ENCODE data around the gene INPP5D. TPM values are rescaled to one million over a fixed set of nuclear protein-coding genes. Genes with fewer than 3 reads are reported as not detected.
"Not testable (repeated sequence)": the region's sequence is repeated elsewhere in the genome, so short reads cannot be mapped to it uniquely, and the experiment has no call there.

The INPP5D gene
- total RNA-seq, 1 experiment from 2014 or later = 17.2 TPM

- no peak for TF ChIP-seq ZNF281 (CRISPR knock-in tag; IDR thresholded peaks at IDR 0.05)
- TF ChIP-seq ZNF317 (CRISPR knock-in tag; IDR thresholded peaks at IDR 0.05; ENCODE audit: borderline replicate concordance, low read depth) = no peak
- TF ChIP-seq IRF2 (CRISPR knock-in tag; IDR thresholded peaks at IDR 0.05; ENCODE audit: borderline replicate concordance, low read depth) = no peak
- no peak for TF ChIP-seq ZNF219 (CRISPR knock-in tag; IDR thresholded peaks at IDR 0.05; ENCODE audit: borderline replicate concordance)
- no peak for TF ChIP-seq NFATC4 (CRISPR knock-in tag; IDR thresholded peaks at IDR 0.05)
- TF ChIP-seq ELF4 (CRISPR knock-in tag; IDR thresholded peaks at IDR 0.05; ENCODE audit: low read depth) = no peak
- no peak for TF ChIP-seq USF1 (CRISPR knock-in tag; IDR thresholded peaks at IDR 0.05)
- TF ChIP-seq NR2C2 (CRISPR knock-in tag; IDR thresholded peaks at IDR 0.05) = no peak
- TF ChIP-seq MXD4 (CRISPR knock-in tag; IDR thresholded peaks at IDR 0.05; ENCODE audit: borderline replicate concordance) = no peak
- no peak for TF ChIP-seq USF2 (CRISPR knock-in tag; IDR thresholded peaks at IDR 0.05)
- TF ChIP-seq NFE2L1 (CRISPR knock-in tag; IDR thresholded peaks at IDR 0.05) = no peak
- TF ChIP-seq ZNF671 (CRISPR knock-in tag; IDR thresholded peaks at IDR 0.05) = no peak
Observed at GRCh38 chr2:233121856-233122255, 61.7 kb downstream of the INPP5D start (continued).

DNA sequence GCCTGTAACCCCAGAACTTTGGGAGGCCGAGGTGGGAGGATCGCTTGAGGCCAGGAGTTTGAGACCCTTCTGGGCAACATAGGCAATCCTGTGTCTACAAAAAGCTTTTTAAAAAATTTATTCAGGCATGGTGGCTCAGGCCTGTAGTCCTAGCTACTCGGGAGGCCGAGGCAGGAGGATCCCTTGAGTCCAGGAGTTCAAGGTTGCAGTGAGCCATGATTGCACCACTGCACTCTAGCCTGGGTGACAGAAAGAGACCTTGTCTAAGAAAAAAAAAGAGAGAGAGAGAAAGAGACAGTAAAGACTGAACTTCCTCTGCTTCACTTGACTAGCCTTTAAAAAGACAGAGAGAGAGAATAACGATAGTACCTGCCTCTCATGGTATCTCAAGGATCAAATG lies 62.4 kb downstream of the INPP5D start:
- DNase-seq (ENCODE audit: low spot score) (no peak), ATAC-seq (no peak)
- POLR2A ChIA-PET = no interaction called here
- Mint-ChIP-seq H3K27me3 (ENCODE audit: low read depth) (no peaks in the 10 kb centered on the region), H3K4me3 (no peak overlapping the region), H3K36me3 (no peaks in the 10 kb centered on the region; the same call in 1 of the 2 replicates), H3K9me3 (peaks cover 7% of the 10 kb centered on the region), H3K4me1 (peaks cover 17% of the 10 kb centered on the region), H3K27ac (no peak overlapping the region)
- TF ChIP-seq ZNF671 (CRISPR knock-in tag; IDR thresholded peaks at IDR 0.05) (no peak), RORB (CRISPR knock-in tag; IDR thresholded peaks at IDR 0.05) (no peak), NR3C1 (CRISPR knock-in tag; conservative IDR thresholded peaks at IDR 0.05; ENCODE audit: low read depth) (no peak), CTCF (IDR thresholded peaks at IDR 0.05) (no peak), KAT7 (CRISPR knock-in tag; IDR thresholded peaks at IDR 0.05; ENCODE audit: borderline replicate concordance) (no peak), ZMAT4 (CRISPR knock-in tag; IDR thresholded peaks at IDR 0.05) (no peak), USF2 (CRISPR knock-in tag; IDR thresholded peaks at IDR 0.05) (no peak), NR1H2 (CRISPR knock-in tag; IDR thresholded peaks at IDR 0.05) (no peak), ETV6 (CRISPR knock-in tag; IDR thresholded peaks at IDR 0.05) (no peak), ELF4 (CRISPR knock-in tag; IDR thresholded peaks at IDR 0.05; ENCODE audit: low read depth) (no peak), SOX15 (CRISPR knock-in tag; IDR thresholded peaks at IDR 0.05) (no peak), ZNF121 (CRISPR knock-in tag; IDR thresholded peaks at IDR 0.05) (no peak), OVOL2 (CRISPR knock-in tag; IDR thresholded peaks at IDR 0.05; ENCODE audit: borderline replicate concordance) (no peak), MXD4 (CRISPR knock-in tag; IDR thresholded peaks at IDR 0.05; ENCODE audit: borderline replicate concordance) (no peak), ESRRA (CRISPR knock-in tag; IDR thresholded peaks at IDR 0.05; ENCODE audit: borderline replicate concordance) (no peak), TCF7 (CRISPR knock-in tag; IDR thresholded peaks at IDR 0.05; ENCODE audit: low read depth) (no peak)
- TF ChIP-seq, protein P1, sequence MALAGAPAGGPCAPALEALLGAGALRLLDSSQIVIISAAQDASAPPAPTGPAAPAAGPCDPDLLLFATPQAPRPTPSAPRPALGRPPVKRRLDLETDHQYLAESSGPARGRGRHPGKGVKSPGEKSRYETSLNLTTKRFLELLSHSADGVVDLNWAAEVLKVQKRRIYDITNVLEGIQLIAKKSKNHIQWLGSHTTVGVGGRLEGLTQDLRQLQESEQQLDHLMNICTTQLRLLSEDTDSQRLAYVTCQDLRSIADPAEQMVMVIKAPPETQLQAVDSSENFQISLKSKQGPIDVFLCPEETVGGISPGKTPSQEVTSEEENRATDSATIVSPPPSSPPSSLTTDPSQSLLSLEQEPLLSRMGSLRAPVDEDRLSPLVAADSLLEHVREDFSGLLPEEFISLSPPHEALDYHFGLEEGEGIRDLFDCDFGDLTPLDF (CRISPR knock-in tag; IDR thresholded peaks at IDR 0.05) = no peak
- CTCF ChIA-PET = interaction anchor here (1.3 kb wide), 1 partner anchor 24 kb away, joined by 3 read pairs; no protein-coding TSS in a partner anchor

DNA sequence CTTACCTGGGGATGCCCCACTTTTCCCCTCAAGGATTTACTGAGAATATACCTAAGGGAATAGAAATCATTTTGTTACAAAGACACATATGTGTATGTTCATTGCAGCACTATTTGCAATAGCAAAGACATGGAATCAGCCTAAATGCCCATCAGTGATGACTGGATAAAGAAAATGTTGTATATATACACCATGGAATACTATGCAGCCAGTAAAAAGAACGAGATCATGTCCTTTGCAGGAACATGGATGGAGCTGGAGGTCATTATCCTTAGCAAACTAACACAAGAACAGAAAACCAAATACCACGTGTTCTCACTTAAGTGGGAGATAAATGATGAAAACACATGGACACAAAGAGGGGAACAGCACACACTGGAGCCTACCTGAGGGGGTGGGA lies 63.4 kb downstream of the INPP5D start:
- DNase-seq (ENCODE audit: low spot score); H3K27me3 Mint-ChIP-seq (ENCODE audit: low read depth); POLR2A ChIA-PET; H3K9me3 Mint-ChIP-seq; H3K4me3 Mint-ChIP-seq; H3K27ac Mint-ChIP-seq; H3K4me1 Mint-ChIP-seq; CTCF ChIA-PET; H3K36me3 Mint-ChIP-seq; ATAC-seq: not testable (repeated sequence)

Data from WTC11 (cell line).